K562 (cell line): Measurements from ENCODE around the gene STX1A. TPM values are rescaled to one million over a fixed set of nuclear protein-coding genes. Genes with fewer than 3 reads are reported as not detected.

Source experiments
- ATAC-seq: fragments of 200-7000 bp; cut with Tn5 transposase; 3 replicates; pipeline ENCODE4 v1.9.1; 2020; ENCODE audit warnings: moderate library complexity
- BruUV-seq: library from RNA; stranded (reverse); fragments of 400-500 nt; replicated peaks from 2 replicates; lab custom pipeline; 2021; lab: Mats Ljungman, UMichigan
- CTCF ChIA-PET: fragments of 300-600 bp; formaldehyde crosslinking; extraction: SDS; loops from one replicate; lab custom pipeline; 2021; ENCODE audit warnings: low intra/inter-chr PET ratio; lab: Yijun Ruan, JAX
- POLR2A ChIA-PET: fragments of 300-600, 350-650 bp; sonication (Branson Sonifier 250); formaldehyde crosslinking; extraction: SDS; loops from one replicate; lab custom pipeline; 2021; ENCODE audit warnings: antibody characterized with exemption, inconsistent platforms; lab: Yijun Ruan, JAX
- DNase-seq, 4 experiments: peaks; one replicate each; pipeline versions ENCODE4 v3.0.0 to v3.0.0-alpha.2; 2011 to 2018; ENCODE audit warnings: low spot score in 3 of 4, mixed read lengths in 3 of 4; ENCODE audit errors: extremely low read depth in 1 of 4
- FAIRE-seq: peaks from 2 replicates; lab custom pipeline; 2011; peaks lifted over from hg19 to GRCh38; lab: Jason Lieb, UNC
- H2AFZ ChIP-seq: 2 replicates; pipeline ENCODE4 v1.6.0; 2011; ENCODE audit warnings: low read depth, low read length, control low read depth, inconsistent platforms
- H3K27ac ChIP-seq: fragments of 200-600 bp; 3 replicates; pipeline ENCODE4 v1.8.0; 2011; ENCODE audit warnings: low read depth, mild to moderate bottlenecking, control low read depth, inconsistent platforms, low read length, moderate library complexity, mixed read lengths; ENCODE audit errors: extremely low read depth
- H3K27me3 ChIP-seq, 2 experiments: fragments of 300-600 bp in 1 of 2; 2 replicates in 1 of 2; 3 replicates in 1 of 2; pipeline versions ENCODE4 v1.6.0 to v1.8.0; 2011; ENCODE audit warnings: inconsistent platforms in 2 of 2, low read length in 2 of 2, mild to moderate bottlenecking in 1 of 2, mixed read lengths in 1 of 2, moderate library complexity in 1 of 2; ENCODE audit not compliant: control insufficient read depth in 2 of 2, insufficient read depth in 2 of 2
- H3K36me3 ChIP-seq: fragments of 300-600 bp; 3 replicates; pipeline ENCODE4 v1.8.0; 2011; ENCODE audit warnings: mild to moderate bottlenecking, low read length, inconsistent platforms; ENCODE audit not compliant: control insufficient read depth, insufficient read depth
- H3K4me1 ChIP-seq, 2 experiments: fragments of 200-600 bp in 1 of 2; replicated peaks in 1 of 2; 2 replicates in 1 of 2; 3 replicates in 1 of 2; pipeline versions ENCODE4 v1.5.1 to v1.8.0; 2011; ENCODE audit warnings: inconsistent platforms in 2 of 2, low read length in 2 of 2, mild to moderate bottlenecking in 1 of 2, mixed read lengths in 1 of 2, moderate library complexity in 1 of 2; ENCODE audit not compliant: control insufficient read depth in 2 of 2, insufficient read depth in 2 of 2
- H3K4me2 ChIP-seq: 2 replicates; pipeline ENCODE4 v1.6.1; 2011; ENCODE audit warnings: low read length, control low read depth, inconsistent platforms, mixed read lengths; ENCODE audit not compliant: insufficient read depth
- H3K4me3 ChIP-seq: fragments of 200-600 bp; sonication (generic), shearing (Covaris generic); 2 replicates; pipeline ENCODE4 v1.5.1; 2016; ENCODE audit warnings: control low read depth, inconsistent platforms
- H3K79me2 ChIP-seq: fragments of 200-600 bp; 3 replicates; pipeline ENCODE4 v1.8.0; 2011; ENCODE audit warnings: low read length, inconsistent platforms; ENCODE audit not compliant: control insufficient read depth, insufficient read depth
- H3K9ac ChIP-seq, 2 experiments: 2 replicates each; pipeline versions ENCODE4 v1.6.0 to v1.6.1; 2011; ENCODE audit warnings: low read depth in 2 of 2, low read length in 2 of 2, control low read depth in 1 of 2, inconsistent platforms in 1 of 2, mild to moderate bottlenecking in 1 of 2, mixed read lengths in 1 of 2; ENCODE audit not compliant: insufficient read depth in 1 of 2
- H3K9me1 ChIP-seq: one replicate; pipeline ENCODE4 v1.6.0; 2011; ENCODE audit warnings: inconsistent platforms, mild to moderate bottlenecking, low read length, moderate library complexity; ENCODE audit not compliant: control insufficient read depth, insufficient read depth
- H3K9me3 ChIP-seq: replicated peaks from 2 replicates; pipeline ENCODE4 v1.5.1; 2011; ENCODE audit warnings: low read depth, low read length, inconsistent platforms; ENCODE audit not compliant: control insufficient read depth, insufficient read depth
- H4K20me1 ChIP-seq: replicated peaks from 2 replicates; pipeline ENCODE4 v1.6.1; 2011; ENCODE audit warnings: low read length, inconsistent platforms, mixed read lengths; ENCODE audit not compliant: control insufficient read depth, insufficient read depth
- CBFB ChIP-seq: sonication (generic); formaldehyde crosslinking; IDR thresholded peaks from 2 replicates; pipeline ENCODE4 v1.4.0; 2020; ENCODE audit warnings: mild to moderate bottlenecking, missing genetic modification reagents
- CREB1 ChIP-seq, 2 experiments: sonication (generic) in 1 of 2; formaldehyde crosslinking in 1 of 2; IDR thresholded peaks; 2 replicates each; pipeline versions ENCODE4 v1.6.1 to v1.8.0; 2012 to 2022; ENCODE audit warnings: inconsistent platforms in 1 of 2, mild to moderate bottlenecking in 1 of 2, missing genetic modification reagents in 1 of 2, moderate library complexity in 1 of 2
- KAT7 ChIP-seq: sonication (generic); formaldehyde crosslinking; IDR thresholded peaks from 2 replicates; pipeline ENCODE4 v1.8.0; 2022; ENCODE audit warnings: missing genetic modification reagents, mild to moderate bottlenecking, borderline replicate concordance
- LARP7 ChIP-seq: fragments of 450-650 bp; IDR thresholded peaks from 2 replicates; pipeline ENCODE4 v1.6.1; 2016
- MAFK ChIP-seq: IDR thresholded peaks from 2 replicates; pipeline ENCODE4 v1.6.1; 2011; ENCODE audit warnings: low read length, improper control_type of control experiment
- NONO ChIP-seq, 2 experiments: fragments of 200-400 bp in 1 of 2; fragments of 450-650 bp in 1 of 2; formaldehyde crosslinking in 1 of 2; IDR thresholded peaks; 2 replicates each; pipeline ENCODE4 v1.6.1; 2017; ENCODE audit warnings: low read depth in 2 of 2, mild to moderate bottlenecking in 2 of 2, moderate library complexity in 2 of 2, low read length in 1 of 2
- NR3C1 ChIP-seq: sonication (generic); formaldehyde crosslinking; IDR thresholded peaks from 2 replicates; pipeline ENCODE4 v1.8.1; 2022; ENCODE audit warnings: missing genetic modification reagents
- POLR2G ChIP-seq: fragments of 200-400 bp; formaldehyde crosslinking; IDR thresholded peaks from 2 replicates; pipeline ENCODE4 v1.6.1; 2017; ENCODE audit warnings: low read depth, mild to moderate bottlenecking, antibody characterized with exemption, low read length, moderate library complexity
- SAP30 ChIP-seq: fragments of 200-600 bp; sonication (generic); IDR thresholded peaks from 2 replicates; pipeline ENCODE4 v1.6.1; 2012; ENCODE audit warnings: borderline replicate concordance, low read depth, mild to moderate bottlenecking, moderate library complexity, low read length, control low read depth, inconsistent platforms; ENCODE audit not compliant: insufficient read depth, poor library complexity, severe bottlenecking
- SRSF3 ChIP-seq: fragments of 200-400 bp; formaldehyde crosslinking; IDR thresholded peaks from 2 replicates; pipeline ENCODE4 v1.6.1; 2016; ENCODE audit warnings: mild to moderate bottlenecking, low read length, moderate library complexity; ENCODE audit not compliant: insufficient read depth
- ZBED1 ChIP-seq: IDR thresholded peaks from 2 replicates; pipeline ENCODE4 v1.6.1; 2014
- ZEB2 ChIP-seq: fragments of 450-650 bp; IDR thresholded peaks from 2 replicates; pipeline ENCODE4 v1.6.1; 2016
- ZNF124 ChIP-seq: sonication (generic); formaldehyde crosslinking; IDR thresholded peaks from 2 replicates; pipeline ENCODE4 v1.8.1; 2022; ENCODE audit warnings: missing genetic modification reagents
- ZNF695 ChIP-seq: fragments of 450-650 bp; formaldehyde crosslinking; IDR thresholded peaks from 2 replicates; pipeline ENCODE4 v1.4.0; 2020; ENCODE audit warnings: mild to moderate bottlenecking, moderate library complexity
- WGBS: fragments of 100-300 bp; shearing (Covaris generic); methylation state at CpG from one replicate; pipeline ENCODE4 v1.1.6; 2016; ENCODE audit warnings: low coverage, mixed read lengths; ENCODE audit not compliant: insufficient coverage; ENCODE audit errors: missing lambda C conversion rate; 5-methylcytosine and 5-hydroxymethylcytosine counted together
- in situ Hi-C: fragments of 300-500 bp; cut with MboI; formaldehyde crosslinking; loops from 4 replicates; pipeline ENCODE4 v1.15.0; 2018; ENCODE audit warnings: inconsistent platforms, mixed read lengths
- intact Hi-C: fragments of 100-400 bp; cut with micrococcal nuclease; formaldehyde crosslinking; loops from 2 replicates; pipeline ENCODE4 v1.14.2; 2022
- polyA plus RNA-seq, 8 experiments: library from polyadenylated mRNA; depleted of rRNA in 4 of 8; stranded (reverse) in 5 of 8; unstranded in 3 of 8; fragments of >200 nt; fragmentation: Nextera tagmentation in 2 of 8; fragmentation: Illumina TruSeq in 1 of 8; extraction: Ambion mirVana in 2 of 8; extraction: Trizol in 1 of 8; gene quantifications; 2 replicates each; pipeline versions ENCODE4 v1.2.1 to v1.2.3, GENCODE V29; 2011 to 2014; ENCODE audit warnings: inconsistent platforms in 1 of 8, missing spikeins in 1 of 8
- total RNA-seq, 7 experiments: library from RNA; depleted of rRNA in 6 of 7; stranded (reverse); fragments of >200 nt in 6 of 7; fragmentation: Illumina TruSeq in 2 of 7; extraction: Trizol in 2 of 7; gene quantifications; 2 replicates each; pipeline versions ENCODE4 v1.2.1 to v1.2.3, GENCODE V29; 2011 to 2021; ENCODE audit warnings: low replicate concordance in 1 of 7
- TF ChIP-seq, protein P1 (sequence below), 3 experiments: IDR thresholded peaks in 2 of 3; conservative IDR thresholded peaks in 1 of 3; 2 replicates each; pipeline ENCODE4 v1.5.1; 2011 to 2012; ENCODE audit warnings: low read length in 3 of 3, mild to moderate bottlenecking in 3 of 3, control low read depth in 2 of 3, improper control_type of control experiment in 1 of 3, inconsistent platforms in 1 of 3, low read depth in 1 of 3, mixed read lengths in 1 of 3, moderate library complexity in 1 of 3; ENCODE audit not compliant: insufficient read depth in 2 of 3

The STX1A gene
- total and polyA plus RNA-seq, 9 of the 15 experiments (the other 6 are each of a cell fraction or from before 2014, with no cell fraction given) = 0.04 to 15.1 (median 6.3) TPM

DNA sequence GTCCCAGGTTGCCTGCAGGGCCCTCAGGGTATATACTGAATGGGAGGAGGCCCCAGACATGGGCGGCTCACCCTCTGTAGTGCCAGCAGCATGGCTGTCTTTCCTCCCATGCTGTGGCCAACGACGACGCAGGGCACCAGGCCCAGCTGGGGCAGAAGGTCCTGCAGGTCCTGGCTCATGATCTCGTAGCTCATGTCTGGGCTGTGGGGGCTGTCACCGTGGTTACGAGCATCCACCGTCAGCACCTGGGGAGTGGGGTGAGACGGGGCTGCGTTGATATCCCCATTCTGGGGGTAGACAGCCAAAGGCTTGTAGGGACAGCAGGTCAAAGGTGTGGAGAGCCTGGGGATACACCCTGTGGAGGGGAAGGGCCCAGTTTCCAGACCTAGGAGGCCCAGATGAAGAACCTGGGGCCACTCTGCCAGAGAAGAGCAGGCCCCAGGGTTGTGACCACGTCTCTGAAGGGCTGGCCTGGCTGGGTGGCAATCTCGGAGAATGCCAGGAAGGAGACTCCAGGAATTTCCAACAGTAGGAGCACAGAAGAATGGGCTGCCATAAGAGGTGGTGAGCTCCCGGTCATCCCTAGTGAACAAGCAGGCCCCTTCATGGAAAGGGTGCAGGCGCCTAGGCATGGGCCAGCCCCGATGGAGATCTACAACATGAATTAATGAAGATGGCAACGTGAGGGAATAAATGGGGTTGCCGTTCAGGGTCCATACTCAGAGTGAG, 18.2 kb upstream of the STX1A start:
- Histone ChIP-seq H2AFZ (no peak overlapping the region), H3K27ac (peak overlapping the region; percentile 91; the same call in 1 of the 3 replicates), H3K9me1 (peaks cover 4% of the 10 kb centered on the region), H4K20me1 (peaks cover 21% of the 10 kb centered on the region), H3K79me2 (peaks cover 19% of the 10 kb centered on the region), H3K9ac (peak overlapping the region; percentile 84 to 100), H3K4me3 (peak overlapping the region; percentile 62), H3K4me2 (peak overlapping the region; percentile 91), H3K36me3 (peaks cover 24% of the 10 kb centered on the region), H3K27me3 (no peaks in the 10 kb centered on the region; a peak in 1 of 5 replicates), H3K4me1 (peaks cover 2 to 53% of the 10 kb centered on the region in 2 experiments; a peak in 4 of 5 replicates), H3K9me3 (no peaks in the 10 kb centered on the region)
- 57% methylated on average over 17 of the region's 17 CpGs for WGBS
- FAIRE-seq (no peak), DNase-seq (peak in 1 of 4 experiments; percentile 16), ATAC-seq (no peak)
- no peak for TF ChIP-seq NR3C1
- no peak for TF ChIP-seq NONO (IDR thresholded peaks at IDR 0.05; ENCODE audit: low read depth in 2 of 2, low read length in 1 of 2)
- no peak for TF ChIP-seq MAFK
- no peak for TF ChIP-seq ZEB2
- peak; percentile 49; the same call in 1 of the 2 replicates for TF ChIP-seq POLR2G
- no peak for TF ChIP-seq LARP7
- TF ChIP-seq ZNF695 (CRISPR knock-in tag) = no peak
- 0 out of 2 replicates have a peak, but pooled peaks have one; percentile 9 for TF ChIP-seq CREB1 (IDR thresholded peaks at IDR 0.05)
- no peak for TF ChIP-seq CREB1 (CRISPR knock-in tag; IDR thresholded peaks at IDR 0.05)
- TF ChIP-seq CBFB (CRISPR knock-in tag) = 0 out of 2 replicates have a peak, but pooled peaks have one; percentile 56
- TF ChIP-seq KAT7 (CRISPR knock-in tag) = 0 out of 2 replicates have a peak, but pooled peaks have one; percentile 19
- no peak for TF ChIP-seq SRSF3
- TF ChIP-seq, protein P1, sequence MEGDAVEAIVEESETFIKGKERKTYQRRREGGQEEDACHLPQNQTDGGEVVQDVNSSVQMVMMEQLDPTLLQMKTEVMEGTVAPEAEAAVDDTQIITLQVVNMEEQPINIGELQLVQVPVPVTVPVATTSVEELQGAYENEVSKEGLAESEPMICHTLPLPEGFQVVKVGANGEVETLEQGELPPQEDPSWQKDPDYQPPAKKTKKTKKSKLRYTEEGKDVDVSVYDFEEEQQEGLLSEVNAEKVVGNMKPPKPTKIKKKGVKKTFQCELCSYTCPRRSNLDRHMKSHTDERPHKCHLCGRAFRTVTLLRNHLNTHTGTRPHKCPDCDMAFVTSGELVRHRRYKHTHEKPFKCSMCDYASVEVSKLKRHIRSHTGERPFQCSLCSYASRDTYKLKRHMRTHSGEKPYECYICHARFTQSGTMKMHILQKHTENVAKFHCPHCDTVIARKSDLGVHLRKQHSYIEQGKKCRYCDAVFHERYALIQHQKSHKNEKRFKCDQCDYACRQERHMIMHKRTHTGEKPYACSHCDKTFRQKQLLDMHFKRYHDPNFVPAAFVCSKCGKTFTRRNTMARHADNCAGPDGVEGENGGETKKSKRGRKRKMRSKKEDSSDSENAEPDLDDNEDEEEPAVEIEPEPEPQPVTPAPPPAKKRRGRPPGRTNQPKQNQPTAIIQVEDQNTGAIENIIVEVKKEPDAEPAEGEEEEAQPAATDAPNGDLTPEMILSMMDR (IDR thresholded peaks at IDR 0.05 in 2 of 3, conservative IDR thresholded peaks at IDR 0.05 in 1 of 3; ENCODE audit: insufficient read depth in 2 of 3, low read depth in 1 of 3, low read length in 3 of 3) = no peak
- no peak for TF ChIP-seq SAP30
- TF ChIP-seq ZNF124 (CRISPR knock-in tag) = no peak
- TF ChIP-seq ZBED1 = peak; percentile 8; the same call in 1 of the 2 replicates
- intact Hi-C loops (loop anchor here (2.0 to 10.0 kb wide), 2 partner anchors 117 to 403 kb away; no protein-coding TSS in a partner anchor), in situ Hi-C loops (loop anchor here (10.0 kb wide), 1 partner anchor 403 kb away; no protein-coding TSS in a partner anchor)
- ChIA-PET CTCF (no interaction called here), POLR2A (interaction anchor here (1.2 to 1.7 kb wide), 4 partner anchors 9 to 215 kb away, joined by 3 to 6 read pairs (median 4); partner anchors contain the start of gene BAZ1B)
- BruUV-seq = no TSS peak
